ENCODE results near the gene DOCK4. TPM values are rescaled to one million over a fixed set of nuclear protein-coding genes. Genes with fewer than 3 reads are reported as not detected.

DOCK4 gene
- total and polyA plus RNA-seq, 5 donors from 2014 or later: 0.44 TPM; not detected in 4

DNA sequence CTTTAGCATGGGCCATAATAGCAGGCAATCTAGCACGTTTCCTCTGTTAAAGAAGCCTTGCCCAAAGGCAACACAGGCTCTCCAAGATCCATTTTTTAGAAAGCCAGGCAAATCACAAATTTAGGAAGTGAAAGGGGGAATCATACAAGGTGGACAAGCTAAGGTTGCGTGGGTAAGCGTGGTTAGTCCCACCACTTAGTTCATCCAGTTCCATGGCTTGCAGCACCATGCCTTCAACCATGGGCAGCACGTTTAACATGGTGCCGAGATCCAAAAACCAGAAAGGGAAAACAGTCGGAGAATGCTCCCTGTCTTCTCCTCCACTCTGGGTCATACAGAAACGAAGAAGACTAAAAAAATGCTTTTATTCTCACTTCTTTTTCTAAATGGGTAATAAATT, 409.5 kb downstream of the DOCK4 start:
- Mint-ChIP-seq H3K27me3 (no peaks in the 10 kb centered on the region), H3K4me3 (no peak overlapping the region), H3K4me1 (no peaks in the 10 kb centered on the region), H3K36me3 (no peaks in the 10 kb centered on the region), H3K27ac (no peak overlapping the region), H3K9me3 (peaks cover 7 to 72% (median 30%) of the 10 kb centered on the region in 7 donors)
- peak in 2 of 3 donors; percentile 5 for DNase-seq
- Histone ChIP-seq H3K4me3 (ENCODE audit: low read depth, low read length) (no peak overlapping the region), H3K9me3 (ENCODE audit: control insufficient read depth in 2 of 2, low read length in 2 of 2) (peaks cover 35 to 64% of the 10 kb centered on the region in 2 experiments), H3K36me3 (ENCODE audit: control insufficient read depth, insufficient read depth, low read length) (no peaks in the 10 kb centered on the region), H3K4me1 (ENCODE audit: control insufficient read depth, insufficient read depth, low read length, poor library complexity, severe bottlenecking) (no peaks in the 10 kb centered on the region), H3K27ac (ENCODE audit: insufficient read depth, low read length, poor library complexity, severe bottlenecking) (no peak overlapping the region), H3K27me3 (ENCODE audit: control insufficient read depth, insufficient read depth, low read length) (no peaks in the 10 kb centered on the region)
- no peak for ATAC-seq (ENCODE audit: low read depth in 2 of 2)

DNA sequence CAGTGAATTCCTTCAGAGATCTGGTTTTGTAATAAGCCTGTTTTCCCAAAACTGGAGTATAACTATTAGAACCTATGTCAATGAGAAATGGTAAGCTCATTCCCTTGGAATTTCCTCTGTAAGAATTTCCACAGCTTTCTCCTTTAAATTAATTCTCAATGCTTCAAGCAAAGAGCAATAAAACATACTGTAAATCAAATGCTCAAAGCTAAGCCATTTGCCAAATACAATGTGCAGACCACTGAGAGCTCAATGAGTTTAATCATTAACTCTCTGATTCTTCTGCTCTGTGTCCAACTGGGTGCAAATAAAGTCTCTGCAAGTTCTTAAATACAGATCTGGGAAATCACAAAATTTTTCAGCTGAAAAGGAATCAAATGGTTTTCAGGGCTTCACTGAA, 416.3 kb downstream of the DOCK4 start:
- no peaks in the 10 kb centered on the region for H3K36me3 ChIP-seq (ENCODE audit: control insufficient read depth, insufficient read depth, low read length)
- no peaks in the 10 kb centered on the region for H3K27me3 Mint-ChIP-seq
- no peak overlapping the region for H3K27ac Mint-ChIP-seq
- no peak overlapping the region for H3K4me3 Mint-ChIP-seq
- H3K27me3 ChIP-seq (ENCODE audit: control insufficient read depth, insufficient read depth, low read length): no peaks in the 10 kb centered on the region
- peaks cover 6 to 22% (median 15%) of the 10 kb centered on the region in 7 donors for H3K9me3 Mint-ChIP-seq
- no peaks in the 10 kb centered on the region for H3K4me1 ChIP-seq (ENCODE audit: control insufficient read depth, insufficient read depth, low read length, poor library complexity, severe bottlenecking)
- no peaks in the 10 kb centered on the region for H3K4me1 Mint-ChIP-seq
- H3K4me3 ChIP-seq (ENCODE audit: low read depth, low read length): no peak overlapping the region
- peaks cover 6 to 17% of the 10 kb centered on the region in 2 experiments for H3K9me3 ChIP-seq (ENCODE audit: control insufficient read depth in 2 of 2, low read length in 2 of 2)
- no peak for ATAC-seq (ENCODE audit: low read depth in 2 of 2)
- H3K27ac ChIP-seq (ENCODE audit: insufficient read depth, low read length, poor library complexity, severe bottlenecking): no peak overlapping the region
- no peaks in the 10 kb centered on the region for H3K36me3 Mint-ChIP-seq
- DNase-seq: no peak

DNA sequence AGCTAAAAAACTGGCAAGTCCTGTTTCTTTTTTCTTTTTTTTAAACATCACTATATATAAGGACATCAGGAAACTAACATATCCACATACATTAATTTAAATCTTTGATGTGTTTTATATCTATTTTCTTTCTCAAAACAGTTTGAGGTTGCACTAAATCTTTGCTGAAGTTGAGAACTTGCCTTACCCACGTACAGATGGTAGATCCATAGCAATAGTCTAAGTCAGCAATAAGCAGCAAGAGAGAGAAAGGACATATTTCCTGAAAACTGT, 417.2 kb downstream of the DOCK4 start:
- no peak overlapping the region for H3K4me3 Mint-ChIP-seq
- H3K36me3 ChIP-seq (ENCODE audit: control insufficient read depth, insufficient read depth, low read length): no peaks in the 10 kb centered on the region

DNA sequence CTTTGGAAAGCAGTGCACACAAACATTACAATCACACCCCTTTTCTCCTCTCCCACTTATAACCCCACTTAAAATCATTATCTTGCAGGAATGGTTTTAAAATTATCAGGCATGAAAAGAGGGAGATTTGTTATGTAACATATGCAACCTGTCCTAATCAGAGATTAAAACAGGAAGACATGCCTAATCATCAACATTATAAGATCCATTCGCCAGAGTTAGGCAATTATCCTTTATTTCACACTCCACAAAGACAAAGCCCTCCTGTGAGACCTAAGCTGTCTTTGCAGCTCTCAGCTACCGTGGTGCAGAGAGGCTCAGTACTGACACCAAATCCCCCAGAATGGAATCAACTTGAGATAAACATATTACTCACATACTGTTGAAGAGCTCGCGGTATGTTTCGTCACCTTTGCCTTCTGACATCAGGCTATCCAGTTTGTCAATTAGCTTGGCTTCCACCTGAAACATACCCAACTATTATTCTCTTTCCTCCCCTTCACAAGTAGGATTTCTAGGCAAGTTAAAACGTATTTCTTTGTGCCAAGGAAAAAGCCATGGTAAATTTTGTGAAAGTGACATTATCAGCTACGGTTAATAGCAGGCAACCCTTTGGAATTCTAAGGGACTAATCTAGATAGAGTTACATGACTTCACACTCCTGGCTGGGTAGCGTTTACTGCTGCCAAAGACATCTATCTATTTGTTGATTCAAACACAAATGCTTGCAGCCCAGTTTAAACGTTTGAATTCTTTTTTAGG, 417.7 kb downstream of the DOCK4 start:
- peaks cover 2 to 9% (median 7%) of the 10 kb centered on the region in 7 donors for H3K9me3 Mint-ChIP-seq
- Histone ChIP-seq H3K9me3 (ENCODE audit: control insufficient read depth in 2 of 2, low read length in 2 of 2) (peaks cover under 1 to 4% of the 10 kb centered on the region in 2 experiments), H3K27ac (ENCODE audit: insufficient read depth, low read length, poor library complexity, severe bottlenecking) (no peak overlapping the region), H3K27me3 (ENCODE audit: control insufficient read depth, insufficient read depth, low read length) (no peaks in the 10 kb centered on the region), H3K4me1 (ENCODE audit: control insufficient read depth, insufficient read depth, low read length, poor library complexity, severe bottlenecking) (no peaks in the 10 kb centered on the region), H3K4me3 (ENCODE audit: low read depth, low read length) (no peak overlapping the region), H3K36me3 (ENCODE audit: control insufficient read depth, insufficient read depth, low read length) (no peaks in the 10 kb centered on the region)
- H3K4me3 Mint-ChIP-seq: no peak overlapping the region
- DNase-seq (no peak), ATAC-seq (ENCODE audit: low read depth in 2 of 2) (no peak)
- H3K36me3 Mint-ChIP-seq: no peaks in the 10 kb centered on the region
- H3K27me3 Mint-ChIP-seq: no peaks in the 10 kb centered on the region
- no peak overlapping the region for H3K27ac Mint-ChIP-seq
- H3K4me1 Mint-ChIP-seq: no peaks in the 10 kb centered on the region

More for the DNA sequence above, 417.2 kb downstream of the DOCK4 start:
- Histone ChIP-seq H3K9me3 (ENCODE audit: control insufficient read depth in 2 of 2, low read length in 2 of 2) (peaks cover 5 to 9% of the 10 kb centered on the region in 2 experiments), H3K27me3 (ENCODE audit: control insufficient read depth, insufficient read depth, low read length) (no peaks in the 10 kb centered on the region), H3K4me3 (ENCODE audit: low read depth, low read length) (no peak overlapping the region), H3K4me1 (ENCODE audit: control insufficient read depth, insufficient read depth, low read length, poor library complexity, severe bottlenecking) (no peaks in the 10 kb centered on the region), H3K27ac (ENCODE audit: insufficient read depth, low read length, poor library complexity, severe bottlenecking) (no peak overlapping the region)
- Mint-ChIP-seq H3K27me3 (no peaks in the 10 kb centered on the region), H3K9me3 (peaks cover 4 to 14% (median 8%) of the 10 kb centered on the region in 7 donors), H3K27ac (no peak overlapping the region), H3K4me1 (no peaks in the 10 kb centered on the region), H3K36me3 (no peaks in the 10 kb centered on the region)
- no peak for ATAC-seq (ENCODE audit: low read depth in 2 of 2)
- no peak for DNase-seq

DNA sequence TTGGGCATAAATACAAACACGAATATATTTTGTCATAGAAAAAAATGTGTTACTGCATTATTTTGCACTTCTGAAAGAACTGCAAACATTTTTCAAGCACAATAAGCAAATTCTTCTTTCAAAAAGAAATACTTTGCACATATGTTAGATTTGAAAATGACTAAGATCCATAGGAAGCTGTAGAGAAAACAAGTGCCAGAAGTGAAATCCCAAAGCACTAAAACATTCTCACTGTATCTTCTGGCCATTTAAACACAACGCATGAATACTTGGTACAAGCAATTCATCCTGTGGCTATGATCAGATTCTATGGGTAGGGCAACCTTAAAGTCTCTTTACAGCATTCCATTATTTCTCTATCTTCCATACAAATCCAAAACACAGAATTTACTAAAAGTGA, 418.5 kb downstream of the DOCK4 start:
- H3K36me3 ChIP-seq (ENCODE audit: control insufficient read depth, insufficient read depth, low read length): no peaks in the 10 kb centered on the region
- Mint-ChIP-seq H3K27ac (no peak overlapping the region), H3K4me3 (no peak overlapping the region), H3K36me3 (no peaks in the 10 kb centered on the region), H3K4me1 (no peaks in the 10 kb centered on the region), H3K9me3 (peaks cover under 1 to 6% (median 2%) of the 10 kb centered on the region in 7 donors), H3K27me3 (peaks cover 3% of the 10 kb centered on the region)
- H3K27me3 ChIP-seq (ENCODE audit: control insufficient read depth, insufficient read depth, low read length): no peaks in the 10 kb centered on the region
- no peak for ATAC-seq (ENCODE audit: low read depth in 2 of 2)
- no peak overlapping the region for H3K27ac ChIP-seq (ENCODE audit: insufficient read depth, low read length, poor library complexity, severe bottlenecking)
- H3K4me3 ChIP-seq (ENCODE audit: low read depth, low read length): no peak overlapping the region
- H3K9me3 ChIP-seq (ENCODE audit: control insufficient read depth in 2 of 2, low read length in 2 of 2): peaks cover 0 to 3% of the 10 kb centered on the region in 2 experiments
- H3K4me1 ChIP-seq (ENCODE audit: control insufficient read depth, insufficient read depth, low read length, poor library complexity, severe bottlenecking): no peaks in the 10 kb centered on the region
- no peak for DNase-seq

DNA sequence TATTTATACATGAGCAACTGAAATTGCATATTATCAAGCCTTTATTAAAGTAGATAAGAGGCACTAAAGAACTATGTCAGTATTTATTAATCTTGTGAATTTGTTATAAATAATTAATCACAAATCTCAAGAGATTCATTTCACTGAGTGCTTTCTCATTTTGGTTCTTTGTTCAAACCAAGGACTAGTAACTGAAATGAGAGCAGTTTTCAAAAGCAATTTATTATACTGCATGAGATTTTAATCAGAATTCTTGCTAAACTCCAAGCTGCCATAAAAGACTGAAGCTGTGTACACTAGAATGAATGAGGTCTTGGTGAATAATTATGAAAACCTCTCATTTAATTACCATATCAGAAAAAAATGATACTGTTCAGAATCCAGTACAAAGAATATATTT, 419.1 kb downstream of the DOCK4 start:
- ATAC-seq (ENCODE audit: low read depth in 2 of 2) (no peak), DNase-seq (no peak)
- no peaks in the 10 kb centered on the region for H3K9me3 ChIP-seq (ENCODE audit: control insufficient read depth in 2 of 2, low read length in 2 of 2)
- no peak overlapping the region for H3K4me3 Mint-ChIP-seq
- peaks cover 0 to 6% (median 0%) of the 10 kb centered on the region in 7 donors for H3K9me3 Mint-ChIP-seq
- no peaks in the 10 kb centered on the region for H3K36me3 ChIP-seq (ENCODE audit: control insufficient read depth, insufficient read depth, low read length)
- H3K27me3 ChIP-seq (ENCODE audit: control insufficient read depth, insufficient read depth, low read length): no peaks in the 10 kb centered on the region
- no peak overlapping the region for H3K4me3 ChIP-seq (ENCODE audit: low read depth, low read length)
- H3K4me1 ChIP-seq (ENCODE audit: control insufficient read depth, insufficient read depth, low read length, poor library complexity, severe bottlenecking): no peaks in the 10 kb centered on the region
- H3K36me3 Mint-ChIP-seq: no peaks in the 10 kb centered on the region
- no peak overlapping the region for H3K27ac ChIP-seq (ENCODE audit: insufficient read depth, low read length, poor library complexity, severe bottlenecking)
- H3K4me1 Mint-ChIP-seq: no peaks in the 10 kb centered on the region
- no peak overlapping the region for H3K27ac Mint-ChIP-seq
- peaks cover 4% of the 10 kb centered on the region for H3K27me3 Mint-ChIP-seq

DNA sequence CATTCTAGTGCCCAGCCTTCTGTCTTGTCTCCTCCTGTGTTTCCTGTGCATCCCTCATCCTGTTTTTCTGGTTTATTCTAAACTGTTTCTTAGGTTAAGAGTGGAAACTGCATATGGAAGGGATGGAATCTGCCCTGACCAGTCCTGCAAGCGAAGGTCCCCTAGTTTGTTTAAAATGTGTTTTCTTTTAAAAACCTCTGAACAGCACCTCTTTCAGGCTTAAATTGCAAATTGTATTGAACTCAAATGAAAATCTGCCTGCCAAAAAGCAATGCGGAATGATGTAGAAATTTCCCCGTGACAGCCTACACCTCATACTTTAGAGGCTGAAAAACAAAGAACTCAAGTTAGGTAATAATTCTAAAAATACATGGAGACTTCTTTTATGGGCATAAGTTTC, 421.1 kb downstream of the DOCK4 start:
- H3K4me3 ChIP-seq (ENCODE audit: low read depth, low read length): no peak overlapping the region
- ATAC-seq (ENCODE audit: low read depth in 2 of 2): no peak
- no peak for DNase-seq

DNA sequence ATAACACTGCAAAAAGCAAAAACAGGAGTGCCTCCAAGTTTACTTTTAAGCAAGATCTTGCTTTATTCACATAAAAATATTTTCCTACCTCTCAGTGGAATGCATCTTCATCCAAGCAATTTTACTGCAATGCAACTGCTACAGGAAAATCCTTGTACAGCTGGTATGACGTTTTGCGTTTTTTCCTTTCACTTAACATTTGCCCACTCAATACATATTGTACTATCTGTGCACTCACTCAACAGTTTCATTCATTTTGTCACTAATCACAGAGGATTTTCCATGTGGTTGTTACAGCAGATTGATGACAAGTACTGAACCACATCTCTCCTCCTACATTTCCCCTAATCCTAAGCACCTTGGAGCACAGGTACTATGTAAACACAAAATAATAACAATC, 421.9 kb downstream of the DOCK4 start:
- H3K4me3 Mint-ChIP-seq: no peak overlapping the region
- Histone ChIP-seq H3K27ac (ENCODE audit: insufficient read depth, low read length, poor library complexity, severe bottlenecking) (no peak overlapping the region), H3K9me3 (ENCODE audit: control insufficient read depth in 2 of 2, low read length in 2 of 2) (no peaks in the 10 kb centered on the region), H3K36me3 (ENCODE audit: control insufficient read depth, insufficient read depth, low read length) (no peaks in the 10 kb centered on the region), H3K4me1 (ENCODE audit: control insufficient read depth, insufficient read depth, low read length, poor library complexity, severe bottlenecking) (no peaks in the 10 kb centered on the region), H3K4me3 (ENCODE audit: low read depth, low read length) (no peak overlapping the region), H3K27me3 (ENCODE audit: control insufficient read depth, insufficient read depth, low read length) (no peaks in the 10 kb centered on the region)
- peaks cover 4% of the 10 kb centered on the region for H3K27me3 Mint-ChIP-seq
- no peaks in the 10 kb centered on the region for H3K4me1 Mint-ChIP-seq
- peaks cover 0 to 9% (median 0%) of the 10 kb centered on the region in 7 donors for H3K9me3 Mint-ChIP-seq
- DNase-seq (no peak), ATAC-seq (ENCODE audit: low read depth in 2 of 2) (no peak)
- no peaks in the 10 kb centered on the region for H3K36me3 Mint-ChIP-seq
- no peak overlapping the region for H3K27ac Mint-ChIP-seq

More for the DNA sequence above, 421.1 kb downstream of the DOCK4 start:
- no peaks in the 10 kb centered on the region for H3K36me3 Mint-ChIP-seq
- Histone ChIP-seq H3K27me3 (ENCODE audit: control insufficient read depth, insufficient read depth, low read length) (no peaks in the 10 kb centered on the region), H3K27ac (ENCODE audit: insufficient read depth, low read length, poor library complexity, severe bottlenecking) (no peak overlapping the region), H3K4me1 (ENCODE audit: control insufficient read depth, insufficient read depth, low read length, poor library complexity, severe bottlenecking) (no peaks in the 10 kb centered on the region), H3K9me3 (ENCODE audit: control insufficient read depth in 2 of 2, low read length in 2 of 2) (no peaks in the 10 kb centered on the region), H3K36me3 (ENCODE audit: control insufficient read depth, insufficient read depth, low read length) (no peaks in the 10 kb centered on the region)
- peaks cover 0 to 7% (median 0%) of the 10 kb centered on the region in 7 donors for H3K9me3 Mint-ChIP-seq
- no peaks in the 10 kb centered on the region for H3K4me1 Mint-ChIP-seq
- H3K4me3 Mint-ChIP-seq: no peak overlapping the region
- peaks cover 4% of the 10 kb centered on the region for H3K27me3 Mint-ChIP-seq
- H3K27ac Mint-ChIP-seq: no peak overlapping the region
